NCI-H1092 (cell line): ENCODE data around the gene RNMT.
A peak's percentile ranks its signal among the peaks of the same experiment; 100 is the strongest.
"Not testable (repeated sequence)": the region's sequence is repeated elsewhere in the genome, so short reads cannot be mapped to it uniquely, and the experiment has no call there.

ENCODE experiments used
- DNase-seq: peaks from one replicate; lab custom pipeline; 2025; lab: John Stamatoyannopoulos, UW

The RNMT gene

GRCh38 chr18:13726232-13726971 lies at the start of gene RNMT, which contains the start of gene FAM210A:
TSS of gene RNMT (plus strand) at chr18:13726673. CDS start at chr18:13731518, 4,845 bp downstream.
TSS of gene FAM210A (minus strand) at chr18:13726558. CDS start at chr18:13682077, 44,481 bp downstream.
- DNase-seq = peak; percentile 87

- not testable (repeated sequence) for DNase-seq
These were observed 49.1 kb upstream of the RNMT start for GRCh38 chr18:13677350-13677749.

GRCh38 chr18:13680612-13681011 lies 45.9 kb upstream of the RNMT start:
- no peak for DNase-seq

- no peak for DNase-seq
These were observed 44.8 kb upstream of the RNMT start for GRCh38 chr18:13681701-13682100.

- DNase-seq = no peak
These were observed 41.9 kb upstream of the RNMT start for GRCh38 chr18:13684546-13684945.

- DNase-seq = no peak
These were observed 38.0 kb upstream of the RNMT start for GRCh38 chr18:13688191-13689136.

- not testable (repeated sequence) for DNase-seq
These were observed 36.4 kb upstream of the RNMT start for GRCh38 chr18:13690060-13690459.

- DNase-seq = not testable (repeated sequence)
These were observed 31.1 kb upstream of the RNMT start for GRCh38 chr18:13695337-13695736.

GRCh38 chr18:13696961-13697360 lies 29.5 kb upstream of the RNMT start:
- DNase-seq = no peak

- no peak for DNase-seq
These were observed 26.3 kb upstream of the RNMT start for GRCh38 chr18:13700153-13700552.

- no peak for DNase-seq
These were observed 22.6 kb upstream of the RNMT start for GRCh38 chr18:13703899-13704298.

GRCh38 chr18:13710414-13710831 lies 16.1 kb upstream of the RNMT start:
- no peak for DNase-seq

GRCh38 chr18:13712400-13713131 lies 13.9 kb upstream of the RNMT start:
- DNase-seq = no peak

GRCh38 chr18:13713455-13714055 lies 12.9 kb upstream of the RNMT start:
- no peak for DNase-seq

- DNase-seq = no peak
These were observed 11.1 kb upstream of the RNMT start for GRCh38 chr18:13715330-13715729.

- no peak for DNase-seq
These were observed 9.6 kb upstream of the RNMT start for GRCh38 chr18:13716916-13717315.

GRCh38 chr18:13720123-13720522 lies 6.3 kb upstream of the RNMT start:
- no peak for DNase-seq

GRCh38 chr18:13720847-13721246 lies 5.6 kb upstream of the RNMT start:
- no peak for DNase-seq

- no peak for DNase-seq
These were observed 774 bp upstream of the RNMT start for GRCh38 chr18:13725566-13726231.

GRCh38 chr18:13726972-13727331 lies 479 bp downstream of the RNMT start:
- DNase-seq = no peak

GRCh38 chr18:13730481-13730880 lies 4.0 kb downstream of the RNMT start:
- DNase-seq = no peak
